NCI-H187 treated with DMSO at 0.1 percent for 48 hours (cell line): ENCODE measurements around the gene NOB1.
"Not testable (repeated sequence)": the region's sequence is repeated elsewhere in the genome, so short reads cannot be mapped to it uniquely, and the experiment has no call there.

ENCODE experiments used
- DNase-seq: peaks from one replicate; lab custom pipeline; 2025; lab: John Stamatoyannopoulos, UW

NOB1 gene

DNA sequence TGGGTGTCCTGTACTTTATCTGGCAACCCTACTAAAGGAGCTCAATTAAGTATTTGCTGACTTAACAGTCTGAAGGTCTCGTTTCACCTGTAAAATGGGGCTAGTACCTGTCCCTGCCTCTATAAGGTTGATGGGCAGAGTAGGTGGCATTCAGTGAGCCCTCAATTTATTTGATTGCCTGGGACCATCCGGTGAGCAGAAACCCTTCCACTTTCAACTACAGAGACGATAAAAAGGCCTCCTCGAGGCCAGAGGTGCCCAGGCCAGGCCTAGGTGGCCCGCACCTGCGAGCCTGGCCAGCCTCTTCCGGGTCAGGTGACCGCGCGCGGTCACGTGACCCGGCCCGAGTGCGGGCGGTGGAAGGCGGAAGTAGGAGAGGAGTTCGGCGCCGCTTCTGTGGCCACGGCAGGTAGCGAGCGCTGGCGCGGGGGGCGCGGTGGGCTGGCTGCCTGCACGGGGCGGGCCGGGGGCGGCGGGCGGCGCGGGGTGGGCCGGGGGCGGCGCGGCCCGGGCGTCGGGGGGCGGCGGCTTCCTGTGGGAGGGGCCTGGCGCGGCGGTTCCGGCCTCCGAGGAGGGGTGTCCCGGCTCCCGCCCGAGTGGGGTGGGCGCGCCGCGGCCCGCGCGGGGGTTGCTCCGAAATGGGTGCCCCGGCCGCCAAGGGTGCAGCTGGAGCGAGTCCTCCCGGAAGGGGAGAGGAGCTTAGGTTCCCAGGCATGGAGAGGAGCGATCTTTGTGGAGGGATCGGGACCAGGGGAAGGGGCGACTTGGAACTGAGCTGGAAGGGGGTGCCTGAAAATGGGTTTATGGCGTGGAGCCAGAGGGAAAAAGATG lies 7.5 kb upstream of the NOB1 start, which contains the start of gene WWP2:
Gene WWP2 (plus strand): TSS at position 350 of the 831 bp plus-strand sequence. CDS start 24,679 bp downstream, outside the sequence.
- no peak for DNase-seq

DNA sequence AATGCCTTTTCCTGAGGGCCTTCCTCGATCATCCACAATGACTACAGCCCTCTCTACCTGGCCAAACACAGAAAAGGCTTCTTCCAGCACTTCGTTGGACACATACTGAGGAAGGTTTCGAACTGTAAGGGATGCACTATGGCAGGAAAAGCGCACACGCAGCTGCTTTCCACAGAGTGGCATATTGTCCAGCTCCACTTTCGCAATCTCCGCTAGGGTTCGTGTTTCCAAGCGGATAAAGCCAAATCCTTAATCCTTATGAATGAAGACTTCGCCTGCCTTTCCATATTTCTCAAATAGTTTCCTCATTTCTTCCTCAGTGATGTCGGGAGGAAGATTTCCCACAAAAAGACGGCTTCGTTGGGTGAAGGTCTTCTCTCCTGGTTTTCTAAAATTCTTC lies 2.6 kb upstream of the NOB1 start:
- not testable (repeated sequence) for DNase-seq

DNA sequence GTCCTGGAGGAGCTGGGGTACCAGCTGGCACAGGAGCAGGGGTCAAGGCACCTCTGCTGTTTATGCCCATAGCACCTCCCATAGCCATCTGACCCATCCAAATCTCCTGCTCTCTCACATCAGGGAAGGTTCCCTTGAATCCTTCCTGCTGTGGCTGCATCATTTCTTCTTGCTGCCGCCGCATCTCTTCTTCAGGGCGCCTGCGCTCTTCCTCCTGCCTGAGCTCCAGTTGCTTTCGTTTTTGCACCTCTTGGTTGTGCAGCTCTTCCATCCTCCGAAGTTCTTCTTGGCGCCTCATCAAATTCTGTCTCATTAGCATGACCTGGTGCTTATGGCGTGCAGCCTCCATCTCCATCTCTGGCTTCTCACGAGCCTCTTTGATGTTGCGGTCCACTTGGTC lies 2.0 kb upstream of the NOB1 start:
- no peak for DNase-seq

DNA sequence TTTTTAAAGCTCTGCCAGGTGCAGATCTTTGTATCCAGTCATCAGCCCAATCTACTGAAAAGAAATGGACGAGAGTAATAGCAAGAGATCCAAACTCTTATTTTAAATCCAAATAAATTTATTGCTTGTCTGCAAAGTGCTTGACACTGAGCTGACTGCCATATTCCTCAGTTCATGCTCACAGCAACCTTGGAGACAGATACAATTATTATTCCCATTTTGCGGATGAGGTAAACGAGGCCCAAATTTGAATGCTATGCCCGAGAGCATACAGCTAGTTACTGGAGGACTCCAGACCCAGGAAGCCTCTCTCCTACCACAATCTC lies 620 bp downstream of the NOB1 start:
- no peak for DNase-seq

- DNase-seq = no peak
Measured at GRCh38 chr16:69748694-69749345, 5.9 kb downstream of the NOB1 start.

GRCh38 chr16:69747115-69747514 lies 7.6 kb downstream of the NOB1 start:
- no peak for DNase-seq

DNA sequence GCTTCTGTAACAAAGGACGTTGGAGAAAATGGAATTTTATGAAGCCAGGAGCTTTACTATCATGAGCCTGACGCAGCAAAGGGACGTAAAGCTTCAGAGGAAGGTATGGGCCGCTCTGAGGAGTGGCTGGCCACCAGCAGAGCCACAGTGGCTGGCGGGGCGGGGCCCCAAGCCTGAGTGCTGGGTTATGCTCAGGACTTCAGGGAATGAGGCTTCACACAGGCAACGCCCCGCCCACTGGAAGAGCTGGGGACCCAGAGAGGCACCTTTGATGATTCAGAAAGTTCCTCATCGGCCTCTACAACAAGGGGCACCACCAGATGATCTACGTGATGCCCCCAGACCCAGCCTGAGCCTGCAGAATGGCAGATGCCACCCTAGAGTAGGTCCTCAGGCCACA lies 8.8 kb downstream of the NOB1 start:
- DNase-seq = no peak

DNA sequence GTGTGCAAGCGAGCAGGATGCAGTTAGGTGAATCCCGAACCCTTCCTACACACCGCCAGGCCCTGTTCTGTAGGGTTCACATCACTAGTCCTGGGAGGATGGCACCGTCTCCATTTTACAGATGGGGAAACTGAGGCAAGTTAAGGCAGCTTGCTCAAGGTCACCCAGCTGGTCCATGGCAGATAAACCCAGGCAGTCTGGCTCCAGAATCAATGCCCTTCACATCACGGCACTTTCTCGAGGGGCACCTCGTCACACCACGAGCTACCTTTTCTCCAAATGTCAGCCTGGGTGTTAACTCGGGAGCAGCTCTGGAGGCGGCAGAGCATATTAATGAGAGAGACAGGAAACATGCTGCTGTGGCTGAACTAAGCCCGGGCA lies 9.5 kb downstream of the NOB1 start:
- no peak for DNase-seq

GRCh38 chr16:69744363-69745231 lies 10.1 kb downstream of the NOB1 start:
- no peak for DNase-seq

DNA sequence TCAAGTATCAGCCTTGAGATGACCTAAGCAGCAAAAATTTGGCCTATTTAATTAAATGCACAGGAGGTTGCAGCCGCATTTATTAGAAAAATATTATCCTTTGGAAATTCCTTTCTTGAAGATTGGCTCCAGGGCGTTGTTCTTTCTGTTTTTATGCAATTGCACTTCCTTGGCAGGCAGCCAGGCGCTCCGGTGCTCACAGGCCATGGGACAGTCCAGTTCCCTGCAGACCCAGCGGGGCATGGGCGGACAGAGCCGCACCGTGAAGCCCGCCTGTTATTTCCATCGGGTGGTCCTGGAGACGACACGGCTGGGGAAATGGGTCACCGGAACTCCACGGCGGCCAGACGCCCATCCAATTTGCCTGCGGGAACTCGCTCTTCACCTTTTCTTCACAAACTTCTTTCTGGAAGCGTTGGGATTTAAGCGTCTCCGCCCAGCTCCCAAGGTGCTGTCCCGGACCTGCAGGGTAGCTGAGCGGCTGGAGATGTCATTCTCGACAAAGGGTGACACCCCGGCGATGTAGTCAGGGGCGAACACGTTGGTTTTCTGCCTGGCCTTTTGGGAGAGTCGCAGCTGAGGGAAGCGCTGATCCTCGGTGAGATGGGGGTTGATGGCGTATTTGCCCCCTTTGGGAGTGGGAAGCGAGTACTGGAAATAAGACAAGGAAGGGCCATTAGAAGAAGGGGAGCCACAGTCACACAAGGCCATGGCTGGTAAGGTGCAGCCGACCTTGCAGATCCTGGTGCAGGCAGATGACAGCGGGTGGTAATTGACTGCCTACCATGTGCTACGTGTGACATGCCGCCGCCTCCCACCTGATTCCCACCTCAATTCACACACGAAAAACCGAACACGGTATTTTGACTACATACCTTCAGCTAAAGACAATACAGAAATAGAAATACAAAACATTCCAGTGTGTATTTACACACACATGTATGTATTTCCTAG lies 12.5 kb downstream of the NOB1 start:
- no peak for DNase-seq

GRCh38 chr16:69741519-69741918 lies 13.2 kb downstream of the NOB1 start:
- DNase-seq = no peak

DNA sequence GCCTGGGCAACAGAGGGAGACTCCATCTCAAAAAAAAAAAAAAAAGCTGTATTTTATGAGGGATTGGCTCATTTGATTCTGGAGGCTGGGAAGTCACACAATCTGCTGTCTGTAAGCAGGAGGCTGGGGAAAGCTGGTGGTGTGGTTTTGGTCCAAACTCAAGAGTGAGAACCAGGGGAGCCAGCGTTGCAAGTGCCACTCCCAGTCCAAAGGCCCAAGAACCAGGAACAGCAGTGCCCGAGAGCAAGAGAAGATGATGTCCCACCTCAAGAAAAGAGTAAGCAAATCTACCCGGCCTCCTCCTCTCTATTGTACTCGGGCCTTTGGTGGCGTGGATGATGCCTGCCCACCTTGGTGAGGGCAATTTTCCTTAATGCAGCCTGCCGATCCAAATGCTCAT lies 22.6 kb downstream of the NOB1 start:
- DNase-seq = no peak

- DNase-seq = not testable (repeated sequence)
Measured at GRCh38 chr16:69731280-69731679, 23.4 kb downstream of the NOB1 start.

DNA sequence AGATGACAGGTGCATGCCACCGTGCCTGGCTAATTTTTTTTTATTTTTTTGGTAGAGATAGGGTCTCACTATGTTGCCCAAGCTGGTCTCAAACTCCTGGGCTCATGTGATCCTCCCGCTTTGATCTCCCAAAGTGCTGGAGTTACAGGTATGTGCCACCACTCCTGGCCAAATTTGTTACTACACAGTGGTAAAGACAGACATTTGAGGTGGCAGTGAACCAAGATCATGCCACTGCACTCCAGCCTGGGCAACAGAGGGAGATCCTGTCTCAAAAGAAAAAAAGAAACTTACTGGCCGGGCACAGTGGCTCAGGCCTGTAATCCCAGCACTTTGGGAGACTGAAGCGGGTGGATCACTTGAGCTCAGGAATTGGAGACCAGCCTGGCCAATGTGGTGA lies 25.7 kb downstream of the NOB1 start:
- DNase-seq = not testable (repeated sequence)

- no peak for DNase-seq
Measured at GRCh38 chr16:69727916-69728270, 26.8 kb downstream of the NOB1 start.

DNA sequence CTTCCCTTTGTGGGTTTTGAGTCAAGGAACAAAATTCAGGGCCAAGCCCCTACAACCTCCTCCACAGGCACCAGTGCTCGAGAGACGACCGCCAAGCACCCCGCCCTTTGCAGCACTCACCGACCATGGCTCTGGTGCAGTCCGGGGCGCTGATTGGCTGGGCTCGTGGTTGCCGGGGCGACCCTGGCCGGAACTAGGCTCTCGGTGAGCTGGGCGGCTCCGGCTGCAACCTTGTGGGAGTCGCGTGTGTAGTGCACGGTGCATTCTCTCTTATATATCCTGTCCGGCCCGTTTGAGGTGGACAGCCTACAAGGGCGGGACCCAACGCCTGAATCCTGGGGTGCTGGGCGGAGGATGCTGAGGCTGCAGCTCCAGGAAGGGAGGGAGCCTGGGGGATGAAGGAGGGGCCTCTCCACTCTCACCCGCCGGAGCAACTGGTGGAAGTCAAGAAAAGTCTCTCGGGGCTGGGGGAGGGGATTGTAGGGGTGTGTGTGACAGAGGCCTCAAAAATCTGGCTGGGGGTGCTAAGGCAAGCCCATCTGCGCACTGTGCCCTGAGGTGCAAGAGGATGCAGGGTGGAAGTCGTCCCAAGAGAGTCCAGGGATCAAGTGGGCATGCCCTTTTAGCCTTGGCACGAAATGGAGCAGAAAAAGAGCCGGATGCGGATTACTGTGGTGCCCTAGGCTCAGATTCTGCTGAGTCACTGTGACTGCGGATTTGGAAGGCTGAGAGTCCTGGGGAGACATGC lies 28.2 kb downstream of the NOB1 start, which contains the start of gene NQO1:
Gene NQO1 (minus strand): TSS at position 248 of the 748 bp plus-strand sequence. CDS start 121 bp downstream, at position 127.
- DNase-seq = peak; percentile 36

GRCh38 chr16:69725480-69726312 lies 29.0 kb downstream of the NOB1 start:
- no peak for DNase-seq

GRCh38 chr16:69724981-69725479 lies 29.7 kb downstream of the NOB1 start:
- DNase-seq = no peak

GRCh38 chr16:69724414-69724873 lies 30.3 kb downstream of the NOB1 start:
- DNase-seq = no peak
